HG03571 (cell line): ENCODE data around the gene VWA3A.
"Not testable (repeated sequence)": the region's sequence is repeated elsewhere in the genome, so short reads cannot be mapped to it uniquely, and the experiment has no call there.

ENCODE experiments used
- ATAC-seq: cut with Tn5 transposase; IDR thresholded peaks from one replicate; pipeline ENCODE4 v1.9.1; 2021; ENCODE audit not compliant: unreplicated experiment

VWA3A gene

DNA sequence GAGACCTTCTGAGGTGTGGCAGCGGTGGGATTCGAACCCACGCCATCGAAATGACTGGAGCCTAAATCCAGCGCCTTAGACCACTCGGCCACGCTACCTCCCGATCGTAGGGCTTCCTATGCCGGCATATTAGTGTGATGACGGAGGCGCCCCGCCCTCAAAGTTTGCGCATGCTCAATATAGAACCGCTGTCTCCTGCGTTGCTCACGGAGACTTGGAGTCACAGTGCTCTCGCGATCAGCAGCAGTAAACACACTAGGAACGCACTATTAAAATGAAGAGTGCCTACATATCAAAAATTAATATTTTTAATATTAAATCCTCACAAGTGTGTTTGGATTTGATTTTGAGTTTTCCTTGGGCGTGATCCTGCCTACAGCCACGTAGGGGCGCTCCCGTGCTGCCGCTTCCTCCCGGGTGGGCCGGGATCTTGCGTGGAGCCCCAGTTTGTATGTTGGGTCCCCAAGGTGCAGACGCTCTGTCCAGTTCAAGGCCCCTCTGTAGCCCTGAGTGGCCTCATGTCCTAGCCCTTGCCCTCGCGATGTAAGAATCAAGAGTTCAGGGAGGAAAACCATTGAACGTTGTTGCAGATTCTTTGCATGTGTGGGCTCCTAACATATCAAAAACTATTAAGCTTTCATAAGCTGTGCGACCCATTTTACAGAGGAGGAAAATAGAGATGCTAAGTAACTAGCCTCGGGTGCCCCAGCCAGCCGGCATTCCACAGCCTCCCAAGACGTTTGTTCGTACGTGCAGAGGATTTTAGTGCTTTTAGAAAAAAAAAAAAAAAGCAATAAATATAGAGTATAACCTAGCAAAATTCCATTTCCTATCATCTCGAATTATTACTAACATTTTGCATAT is 103.6 kb downstream of the VWA3A start:
- no peak for ATAC-seq

DNA sequence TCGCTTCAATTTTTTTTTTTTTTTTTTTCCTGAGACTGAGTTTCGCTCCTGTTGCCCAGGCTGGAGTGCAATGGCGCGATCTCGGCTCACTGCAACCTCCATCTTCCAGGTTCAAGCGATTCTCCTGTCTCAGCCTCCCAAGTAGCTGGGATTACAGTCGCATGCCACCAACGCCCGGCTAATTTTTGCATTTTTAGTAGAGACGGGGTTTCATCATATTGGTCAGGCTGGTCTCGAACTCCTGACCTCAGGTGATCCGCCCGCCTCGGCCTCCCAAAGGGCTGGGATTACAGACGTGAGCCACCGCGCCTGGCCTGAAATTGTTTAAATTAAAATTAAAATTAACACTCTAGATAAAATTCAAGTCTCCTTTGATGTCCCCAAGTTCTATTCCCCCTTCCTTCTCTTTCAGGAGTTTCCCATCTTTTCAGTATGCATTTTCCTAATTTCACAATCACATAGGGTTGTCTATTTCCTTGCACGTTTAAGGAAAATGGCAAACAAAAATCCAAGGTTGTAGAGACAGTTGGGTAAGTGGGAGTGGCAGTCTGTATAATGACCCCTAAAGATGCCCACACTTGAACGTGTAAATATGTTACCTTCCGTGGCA is 104.3 kb downstream of the VWA3A start:
- ATAC-seq = not testable (repeated sequence)

DNA sequence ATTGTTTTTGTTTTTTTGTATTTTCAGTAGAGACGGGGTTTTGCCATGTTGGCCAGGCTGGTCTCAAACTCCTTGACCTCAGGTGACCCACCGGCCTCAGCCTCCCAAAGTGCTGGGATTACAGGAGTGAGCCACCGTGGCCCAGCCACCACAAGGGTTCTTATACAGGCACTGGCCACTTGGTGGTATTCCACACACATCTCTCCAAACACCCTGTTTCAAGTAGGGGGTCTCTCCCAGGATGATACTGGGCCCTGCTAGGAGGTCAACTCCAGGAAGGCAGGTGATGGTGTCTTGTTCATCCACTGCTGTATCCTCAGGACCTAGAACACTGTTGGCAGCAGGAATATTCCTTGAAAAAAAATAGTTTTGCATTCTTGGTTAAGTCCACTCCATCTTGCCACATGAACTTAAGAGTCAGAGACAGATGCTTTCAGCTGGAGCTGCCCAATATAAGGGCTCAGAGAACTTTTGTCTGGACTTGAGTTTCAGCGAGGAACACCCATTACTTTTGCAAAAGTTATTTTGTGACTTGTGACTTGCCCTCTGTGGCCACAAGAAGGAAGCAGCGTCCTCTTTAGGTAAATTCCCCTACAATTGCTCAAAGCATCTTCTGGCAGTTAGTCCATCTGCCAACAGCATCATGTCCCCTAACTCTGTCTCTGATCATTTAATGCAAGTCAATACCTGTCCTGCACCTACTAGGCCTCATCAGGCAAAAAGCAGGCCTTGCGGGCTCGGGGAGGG is 106.4 kb downstream of the VWA3A start:
- ATAC-seq = no peak

DNA sequence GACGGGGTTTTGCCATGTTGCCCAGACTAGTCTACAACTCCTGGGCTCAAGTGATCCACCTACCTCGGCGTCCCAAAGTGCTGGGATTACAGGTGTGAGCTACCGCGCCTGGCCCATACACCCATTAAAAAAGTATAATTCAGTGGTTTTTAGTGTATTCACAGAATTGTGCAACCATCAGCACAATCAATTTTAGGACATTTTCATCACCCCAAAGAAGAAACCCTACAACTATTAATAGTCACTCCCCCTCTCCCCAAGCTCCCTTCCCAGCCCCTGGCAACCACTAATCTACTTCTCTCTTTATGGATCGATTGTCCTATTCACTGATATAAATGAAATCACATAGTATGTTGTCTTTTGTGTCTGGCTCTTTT is 109.9 kb downstream of the VWA3A start:
- ATAC-seq = no peak

DNA sequence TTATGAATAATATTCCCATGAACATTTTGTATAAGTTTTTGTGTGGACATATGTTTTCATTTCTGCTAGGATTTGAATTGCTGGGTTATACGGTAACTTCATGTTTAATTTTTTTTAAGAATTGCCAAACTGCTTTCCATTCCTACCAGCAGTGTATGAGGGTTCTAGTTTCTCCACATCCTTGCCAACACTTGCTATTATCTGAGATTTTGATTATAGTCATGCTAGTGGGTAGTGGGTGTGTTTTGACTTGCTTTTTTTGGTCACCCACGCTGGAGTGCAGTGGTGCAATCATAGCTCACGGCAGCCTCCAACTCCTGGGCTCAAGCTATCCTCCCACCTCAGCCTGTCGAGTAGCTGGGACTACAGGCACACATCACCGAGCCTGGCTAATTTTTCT is 110.8 kb downstream of the VWA3A start:
- ATAC-seq = no peak

DNA sequence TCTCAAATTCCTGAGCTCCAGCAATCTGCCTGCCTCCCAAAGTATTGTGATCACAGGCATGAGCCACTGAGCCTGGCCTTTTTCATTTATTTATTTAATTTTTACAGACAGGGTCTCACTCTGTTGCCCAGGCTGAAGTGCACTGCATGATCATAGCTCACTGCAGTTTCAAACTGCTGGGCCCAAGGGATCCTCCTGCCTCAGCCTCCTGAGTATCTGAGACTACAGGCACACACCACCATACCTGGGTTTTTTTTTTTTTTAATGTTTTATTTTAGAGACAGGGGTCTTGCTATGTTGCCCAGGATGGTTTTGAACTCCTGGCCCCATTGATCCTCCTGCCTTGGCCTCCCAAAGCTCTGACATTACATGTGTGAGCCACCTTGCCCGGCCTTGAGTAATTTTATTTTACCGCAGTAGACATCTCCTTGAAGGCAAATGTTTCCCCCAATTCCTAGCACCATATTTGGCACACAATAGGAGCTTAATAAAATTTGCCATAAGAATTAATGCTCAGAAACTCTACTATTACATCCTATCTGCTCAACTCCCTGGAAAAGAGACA is 111.8 kb downstream of the VWA3A start:
- no peak for ATAC-seq

DNA sequence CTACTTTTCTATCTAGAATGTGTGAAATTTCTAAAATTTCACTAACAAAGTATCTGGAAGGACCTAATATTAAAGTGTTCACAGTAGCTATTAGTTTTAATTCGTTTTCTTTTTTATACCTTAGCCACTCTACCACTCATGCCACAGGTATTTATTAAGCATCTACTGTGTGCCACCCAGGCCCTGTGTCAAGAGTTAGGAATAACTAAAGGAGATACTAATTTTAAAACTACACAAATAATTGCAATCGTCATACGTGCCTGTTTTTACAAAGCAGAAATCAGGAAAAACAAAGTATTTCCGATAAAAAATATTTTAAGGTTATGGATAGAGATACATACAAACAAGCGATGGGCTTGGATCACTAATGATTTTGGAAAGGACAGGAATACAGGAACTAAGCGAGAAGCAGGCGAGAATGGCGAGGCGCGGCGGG is 113.3 kb downstream of the VWA3A start:
- ATAC-seq = no peak

DNA sequence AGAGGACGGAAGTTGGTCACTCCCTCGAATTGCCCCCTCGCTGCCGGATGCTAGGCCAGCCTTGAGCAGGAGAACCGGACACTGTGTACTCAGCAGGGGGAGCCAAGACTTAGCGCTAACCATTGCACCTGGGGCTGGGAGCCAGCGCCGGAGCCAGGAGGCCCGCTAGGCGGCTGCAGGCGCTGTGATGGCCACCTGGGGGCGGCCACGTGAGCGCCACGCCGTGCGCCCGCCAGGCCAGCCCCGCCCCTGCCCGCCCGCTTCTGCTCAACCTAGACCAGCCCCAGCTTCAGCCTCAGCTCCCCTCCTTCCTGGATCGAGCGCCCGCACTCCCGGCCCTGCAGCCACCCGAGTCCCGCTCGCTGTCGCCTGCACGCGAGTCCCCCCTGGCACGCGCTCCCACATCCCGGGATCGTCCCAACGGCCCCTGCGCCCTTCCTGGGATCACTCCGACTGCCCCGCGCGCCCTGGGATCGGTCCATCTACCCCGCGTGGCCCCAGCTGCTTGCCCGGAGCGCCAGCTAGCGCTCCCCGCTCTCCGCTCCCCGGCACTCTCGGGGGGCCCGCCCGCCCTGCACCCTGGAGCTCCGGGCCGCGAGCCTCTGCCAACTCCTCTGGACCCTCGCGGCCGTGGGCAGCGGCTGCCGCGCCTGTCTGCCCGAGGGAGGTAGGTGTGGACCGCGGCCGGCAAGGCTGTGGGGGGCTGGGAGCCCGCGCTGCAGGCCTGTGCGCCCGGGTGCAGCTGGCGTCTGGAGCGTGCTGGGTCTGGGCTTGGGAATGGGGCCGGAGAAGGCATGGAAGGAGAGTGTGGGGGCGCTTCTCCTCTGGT is 113.9 kb downstream of the VWA3A start, which contains the start of gene EEF2K:
Gene EEF2K (plus strand): TSS at position 266 of the 829 bp plus-strand sequence. CDS start 19,452 bp downstream, outside the sequence.
- peak; percentile 84 for ATAC-seq
